Colon (tissue), 2 donors: Measurements from ENCODE around the gene MSANTD2.

ENCODE experiments used
- FAIRE-seq: peaks from 2 replicates; lab custom pipeline; 2012; peaks lifted over from hg19 to GRCh38; lab: Jason Lieb, UNC
- donor health status: control.
- donor health status: control.

The MSANTD2 gene

GRCh38 chr11:124753205-124753604 is 47.0 kb downstream of the MSANTD2 start:
- FAIRE-seq = no peak

- FAIRE-seq = no peak
These were observed 47.6 kb downstream of the MSANTD2 start for GRCh38 chr11:124752471-124753102.

GRCh38 chr11:124751741-124752470 is 48.3 kb downstream of the MSANTD2 start, which contains the start of gene VSIG2:
VSIG2 (minus strand) TSS chr11:124752255; CDS start chr11:124752137, 118 bp downstream.
- FAIRE-seq = no peak

- no peak for FAIRE-seq
These were observed 48.8 kb downstream of the MSANTD2 start for GRCh38 chr11:124751391-124751740.

- no peak for FAIRE-seq
These were observed 50.3 kb downstream of the MSANTD2 start for GRCh38 chr11:124749912-124750311.

GRCh38 chr11:124748481-124749343 is 51.5 kb downstream of the MSANTD2 start:
- FAIRE-seq = no peak

- no peak for FAIRE-seq
These were observed 52.1 kb downstream of the MSANTD2 start for GRCh38 chr11:124748100-124748418.

GRCh38 chr11:124747406-124748099 is 52.7 kb downstream of the MSANTD2 start:
- no peak for FAIRE-seq

GRCh38 chr11:124746621-124747243 is 53.5 kb downstream of the MSANTD2 start:
- FAIRE-seq = no peak

GRCh38 chr11:124745835-124746620 is 54.2 kb downstream of the MSANTD2 start:
- no peak for FAIRE-seq

- FAIRE-seq = no peak
These were observed 54.9 kb downstream of the MSANTD2 start for GRCh38 chr11:124745270-124745834.

- no peak for FAIRE-seq
These were observed 57.2 kb downstream of the MSANTD2 start for GRCh38 chr11:124743050-124743449.

GRCh38 chr11:124742555-124742954 is 57.7 kb downstream of the MSANTD2 start:
- FAIRE-seq = no peak

- FAIRE-seq = no peak
These were observed 59.8 kb downstream of the MSANTD2 start for GRCh38 chr11:124740277-124740882.

- no peak for FAIRE-seq
These were observed 60.5 kb downstream of the MSANTD2 start, which contains the start of gene NRGN for GRCh38 chr11:124739479-124740276. NRGN (plus strand) TSS chr11:124739942; CDS start chr11:124740085, 143 bp downstream.

GRCh38 chr11:124738713-124739478 is 61.3 kb downstream of the MSANTD2 start:
- FAIRE-seq = no peak

- FAIRE-seq = no peak
These were observed 62.4 kb downstream of the MSANTD2 start for GRCh38 chr11:124737638-124738305.

- FAIRE-seq = no peak
These were observed 63.5 kb downstream of the MSANTD2 start for GRCh38 chr11:124736736-124737135.
